ENCODE data around the gene CPXM2.

DNA sequence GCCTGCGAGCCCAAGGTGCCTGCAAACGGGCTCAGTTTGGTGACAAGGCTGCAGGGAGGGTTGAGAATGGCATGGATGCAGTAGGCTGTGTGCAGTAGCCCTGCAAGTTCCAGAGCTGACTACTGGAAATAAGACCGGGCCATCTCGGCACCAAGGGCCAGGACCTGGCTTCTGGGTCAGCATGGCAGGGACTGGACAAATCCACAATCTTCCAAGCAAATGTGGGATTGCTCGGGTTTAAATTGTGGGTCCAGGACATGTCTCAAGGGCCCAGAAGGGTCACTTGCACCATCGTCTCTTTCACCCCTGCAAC is 147.4 kb downstream of the CPXM2 start:
- TF ChIP-seq BCL6 (CRISPR knock-in tag; IDR thresholded peaks at IDR 0.05): no peak
- TF ChIP-seq POLR2AphosphoS5 (IDR thresholded peaks at IDR 0.05; ENCODE audit: control insufficient read depth, insufficient read depth, low read depth, low read length): no peak
- TF ChIP-seq EP300 (IDR thresholded peaks at IDR 0.05; ENCODE audit: low read length): no peak
- TF ChIP-seq SP2 (IDR thresholded peaks at IDR 0.05; ENCODE audit: extremely low read depth, low read depth, low read length, poor library complexity, severe bottlenecking): no peak
- no peak for TF ChIP-seq TOE1 (IDR thresholded peaks at IDR 0.05; ENCODE audit: borderline replicate concordance)
- TF ChIP-seq TOE1 (CRISPR knock-in tag; IDR thresholded peaks at IDR 0.05; ENCODE audit: borderline replicate concordance, low read depth): no peak
- no peak for TF ChIP-seq BRD4 (IDR thresholded peaks at IDR 0.05)

Measured in K562 (cell line).